PC-3 (cell line): ENCODE data around the gene RAB44. TPM values are rescaled to one million over a fixed set of nuclear protein-coding genes. Genes with fewer than 3 reads are reported as not detected.

Experiments
- ATAC-seq: fragments of 200-7000 bp; cut with Tn5 transposase; 2 replicates; pipeline ENCODE4 v1.9.1; 2020; ENCODE audit warnings: mild to moderate bottlenecking, moderate library complexity
- BruUV-seq: library from RNA; stranded (reverse); fragments of 400-500 nt; replicated peaks from 2 replicates; lab custom pipeline; 2021; lab: Mats Ljungman, UMichigan
- CTCF ChIA-PET: fragments of 300-600 bp; sonication (Branson Sonifier 250); formaldehyde crosslinking; loops from one replicate; lab custom pipeline; 2022; ENCODE audit warnings: antibody characterized with exemption; lab: Charles Lee
- POLR2A ChIA-PET: fragments of 300-600 bp; sonication (Branson Sonifier 250); formaldehyde crosslinking; loops from one replicate; lab custom pipeline; 2022; ENCODE audit warnings: antibody characterized with exemption; ENCODE audit not compliant: unreplicated experiment; lab: Charles Lee
- DNase-seq: peaks from one replicate; pipeline ENCODE4 v3.0.0-alpha.2; 2015
- H2AFZ ChIP-seq: fragments of 300-600 bp; sonication (generic); 2 replicates; pipeline ENCODE4 v1.6.0; 2016; ENCODE audit warnings: antibody characterized with exemption, low read length
- H3F3A ChIP-seq: fragments of 300-600 bp; sonication (generic); one replicate; pipeline ENCODE4 v1.6.0; 2017; ENCODE audit warnings: antibody characterized with exemption, low read length, control low read depth, mild to moderate bottlenecking; ENCODE audit not compliant: unreplicated experiment
- H3K27ac ChIP-seq: fragments of 300-600 bp; sonication (generic); 2 replicates; pipeline ENCODE4 v1.5.1; 2016; ENCODE audit warnings: mild to moderate bottlenecking, low read length
- H3K27me3 ChIP-seq: fragments of 300-600 bp; sonication (generic); 2 replicates; pipeline ENCODE4 v1.6.1; 2016; ENCODE audit warnings: low read length, mixed read lengths
- H3K36me3 ChIP-seq: fragments of 300-600 bp; sonication (generic); 2 replicates; pipeline ENCODE4 v1.6.1; 2016; ENCODE audit warnings: low read depth, mixed run types, low read length, mixed read lengths
- H3K4me1 ChIP-seq: fragments of 300-600 bp; sonication (generic); 2 replicates; pipeline ENCODE4 v1.5.1; 2016; ENCODE audit warnings: low read length; ENCODE audit not compliant: insufficient read depth
- H3K4me2 ChIP-seq: fragments of 300-600 bp; sonication (generic); 2 replicates; pipeline ENCODE4 v1.6.0; 2016; ENCODE audit warnings: low read length
- H3K4me3 ChIP-seq: fragments of 300-600 bp; sonication (generic); 2 replicates; pipeline ENCODE4 v1.5.1; 2016; ENCODE audit warnings: mild to moderate bottlenecking, low read length, mixed read lengths
- H3K79me2 ChIP-seq: fragments of 300-600 bp; sonication (generic); 2 replicates; pipeline ENCODE4 v1.6.1; 2017; ENCODE audit warnings: low read length, mixed read lengths
- H3K9ac ChIP-seq: fragments of 300-600 bp; sonication (generic); 2 replicates; pipeline ENCODE4 v1.6.0; 2016; ENCODE audit warnings: mild to moderate bottlenecking, low read length
- H3K9me2 ChIP-seq: fragments of 300-600 bp; sonication (generic); replicated peaks from 2 replicates; pipeline ENCODE4 v1.6.1; 2016; ENCODE audit warnings: mixed run types, low read length, mixed read lengths
- H3K9me3 ChIP-seq: fragments of 300-600 bp; sonication (generic); 2 replicates; pipeline ENCODE4 v1.6.1; 2016; ENCODE audit warnings: low read length, mixed read lengths
- H4K20me1 ChIP-seq: fragments of 300-600 bp; sonication (generic); 2 replicates; pipeline ENCODE4 v1.6.1; 2016; ENCODE audit warnings: low read length, mixed read lengths
- EZH2 ChIP-seq: fragments of 300-600 bp; sonication (generic); IDR thresholded peaks from one replicate; pipeline ENCODE4 v1.6.1; 2017; ENCODE audit warnings: antibody characterized with exemption, mild to moderate bottlenecking, low read length; ENCODE audit not compliant: unreplicated experiment
- EZH2phosphoT487 ChIP-seq: fragments of 300-600 bp; sonication (generic); IDR thresholded peaks from 2 replicates; pipeline ENCODE4 v1.6.1; 2018; ENCODE audit warnings: mild to moderate bottlenecking, antibody characterized with exemption, low read length, borderline replicate concordance
- intact Hi-C: fragments of 100-400 bp; cut with micrococcal nuclease; formaldehyde crosslinking; loops from 2 replicates; pipeline ENCODE4 v1.9.0; 2023
- total RNA-seq: library from RNA; depleted of rRNA; stranded (reverse); fragments of >200 nt; gene quantifications from 2 replicates; pipeline ENCODE4 v1.2.3, GENCODE V29; 2014
- TF ChIP-seq, protein P1 (sequence below): fragments of 300-600 bp; sonication (generic); conservative IDR thresholded peaks from 2 replicates; pipeline ENCODE4 v1.5.1; 2017; ENCODE audit warnings: antibody characterized with exemption, low read depth, mild to moderate bottlenecking, low read length

The RAB44 gene
- total RNA-seq, 1 experiment from 2014 or later, result not detected

DNA sequence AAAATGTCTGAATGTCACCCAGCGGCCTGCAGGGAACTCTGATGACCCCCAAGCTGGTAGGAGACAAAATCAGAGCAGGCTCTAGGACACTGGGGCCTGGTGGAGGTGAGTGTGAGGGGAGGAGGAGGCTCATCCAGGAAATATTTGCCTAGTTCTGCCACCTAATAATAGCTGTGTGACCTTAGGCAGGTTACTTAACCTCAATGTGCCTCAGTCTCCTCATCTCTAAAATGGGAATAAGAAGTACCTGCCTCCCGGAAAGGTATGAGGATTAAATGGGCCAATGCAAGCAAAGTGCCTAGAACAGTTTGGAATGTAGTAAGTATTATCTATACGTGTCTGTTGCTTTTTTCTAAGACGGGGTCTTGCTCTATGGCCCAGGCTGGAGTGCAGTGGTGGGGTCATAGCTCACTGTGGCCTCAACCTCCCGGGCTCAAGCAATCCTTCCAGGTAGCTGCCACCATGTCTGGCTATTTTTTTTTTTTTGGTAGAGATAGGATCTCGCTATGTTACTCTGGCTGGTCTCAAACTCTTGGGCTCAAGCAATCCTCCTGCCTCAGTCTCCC, 60.4 kb downstream of the RAB44 start:
- intact Hi-C loops, result loop anchor here (2.0 kb wide), 1 partner anchor 141 kb away; no protein-coding TSS in a partner anchor
- Histone ChIP-seq H4K20me1 (no peaks in the 10 kb centered on the region), H3K27me3 (no peaks in the 10 kb centered on the region), H3K4me3 (no peak overlapping the region), H2AFZ (no peak overlapping the region), H3K9ac (no peak overlapping the region), H3K4me2 (no peak overlapping the region), H3K36me3 (no peaks in the 10 kb centered on the region), H3K9me3 (no peaks in the 10 kb centered on the region), H3K4me1 (peaks cover 33% of the 10 kb centered on the region), H3K79me2 (no peaks in the 10 kb centered on the region), H3F3A (no peaks in the 10 kb centered on the region), H3K9me2 (no peaks in the 10 kb centered on the region), H3K27ac (no peak overlapping the region)
- no peak for TF ChIP-seq EZH2
- TF ChIP-seq EZH2phosphoT487, result no peak
- TF ChIP-seq, protein P1, sequence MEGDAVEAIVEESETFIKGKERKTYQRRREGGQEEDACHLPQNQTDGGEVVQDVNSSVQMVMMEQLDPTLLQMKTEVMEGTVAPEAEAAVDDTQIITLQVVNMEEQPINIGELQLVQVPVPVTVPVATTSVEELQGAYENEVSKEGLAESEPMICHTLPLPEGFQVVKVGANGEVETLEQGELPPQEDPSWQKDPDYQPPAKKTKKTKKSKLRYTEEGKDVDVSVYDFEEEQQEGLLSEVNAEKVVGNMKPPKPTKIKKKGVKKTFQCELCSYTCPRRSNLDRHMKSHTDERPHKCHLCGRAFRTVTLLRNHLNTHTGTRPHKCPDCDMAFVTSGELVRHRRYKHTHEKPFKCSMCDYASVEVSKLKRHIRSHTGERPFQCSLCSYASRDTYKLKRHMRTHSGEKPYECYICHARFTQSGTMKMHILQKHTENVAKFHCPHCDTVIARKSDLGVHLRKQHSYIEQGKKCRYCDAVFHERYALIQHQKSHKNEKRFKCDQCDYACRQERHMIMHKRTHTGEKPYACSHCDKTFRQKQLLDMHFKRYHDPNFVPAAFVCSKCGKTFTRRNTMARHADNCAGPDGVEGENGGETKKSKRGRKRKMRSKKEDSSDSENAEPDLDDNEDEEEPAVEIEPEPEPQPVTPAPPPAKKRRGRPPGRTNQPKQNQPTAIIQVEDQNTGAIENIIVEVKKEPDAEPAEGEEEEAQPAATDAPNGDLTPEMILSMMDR, result no peak
- CTCF ChIA-PET, result interaction anchor here (1.4 to 1.5 kb wide), 2 partner anchors 34 to 143 kb away, joined by 6 to 12 read pairs; no protein-coding TSS in a partner anchor
- DNase-seq, result no peak
- no peak for ATAC-seq
- POLR2A ChIA-PET, result no interaction called here
- no TSS peak for BruUV-seq

DNA sequence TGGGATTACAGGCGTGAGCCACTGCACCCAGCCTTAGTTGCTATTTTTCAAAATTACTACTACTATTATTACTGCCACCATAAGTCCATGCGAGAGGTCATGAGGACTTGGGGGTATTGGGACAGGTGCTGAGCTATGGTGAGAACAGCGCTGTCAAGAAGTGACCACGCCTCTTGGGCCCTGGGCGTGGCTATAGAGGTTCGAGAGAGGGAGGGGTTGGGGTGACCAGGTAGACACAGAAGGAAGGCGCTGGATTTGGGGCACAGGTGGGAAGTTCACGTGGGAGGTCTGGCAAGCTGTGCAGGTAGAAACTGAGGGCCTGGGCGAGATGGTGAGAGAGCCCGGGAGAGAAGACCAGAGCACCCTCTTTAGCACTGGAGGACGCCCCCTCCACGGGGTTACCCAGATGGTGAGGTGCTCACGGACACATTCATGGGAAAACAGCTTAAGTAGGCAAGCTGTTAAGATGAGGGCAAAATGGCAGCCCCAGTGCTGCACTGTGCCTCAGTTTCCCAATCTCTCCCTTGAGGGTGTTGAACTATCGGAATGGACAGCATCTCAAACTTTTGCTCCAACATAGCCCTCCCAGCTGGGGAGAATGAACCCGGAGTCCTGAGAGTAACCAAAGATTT, 61.0 kb downstream of the RAB44 start:
- no peak overlapping the region for H2AFZ ChIP-seq
- DNase-seq (no peak), ATAC-seq (no peak)
- H3K36me3 ChIP-seq, result no peaks in the 10 kb centered on the region
- no peaks in the 10 kb centered on the region for H3F3A ChIP-seq
- no peaks in the 10 kb centered on the region for H3K9me2 ChIP-seq
- peak overlapping the region; percentile 21; the same call in 1 of the 2 replicates for H3K4me2 ChIP-seq
- no peak for TF ChIP-seq EZH2phosphoT487
- TF ChIP-seq, protein P1, result no peak
- TF ChIP-seq EZH2, result no peak
- H3K4me1 ChIP-seq, result peaks cover 27% of the 10 kb centered on the region
- H3K4me3 ChIP-seq, result no peak overlapping the region
- POLR2A ChIA-PET, result no interaction called here
- no peaks in the 10 kb centered on the region for H4K20me1 ChIP-seq
- no peak overlapping the region for H3K27ac ChIP-seq
- no peaks in the 10 kb centered on the region for H3K9me3 ChIP-seq
- no peak overlapping the region for H3K9ac ChIP-seq
- H3K27me3 ChIP-seq, result no peaks in the 10 kb centered on the region
- CTCF ChIA-PET, result interaction anchor here (0.6 to 1.5 kb wide), 5 partner anchors 24 to 144 kb away, joined by 3 to 12 read pairs (median 4); no protein-coding TSS in a partner anchor
- BruUV-seq, result no TSS peak
- intact Hi-C loops, result loop anchor here (1.0 to 2.0 kb wide), 3 partner anchors 76 to 142 kb away; no protein-coding TSS in a partner anchor
- H3K79me2 ChIP-seq, result no peaks in the 10 kb centered on the region
